GM18909 (cell line): ENCODE results near the gene FMO4.
"Not testable (repeated sequence)": the region's sequence is repeated elsewhere in the genome, so short reads cannot be mapped to it uniquely, and the experiment has no call there.

ENCODE experiments used
- ATAC-seq: cut with Tn5 transposase; IDR thresholded peaks from one replicate; pipeline ENCODE4 v1.9.1; 2021; ENCODE audit warnings: mild to moderate bottlenecking; ENCODE audit not compliant: unreplicated experiment, poor library complexity

The FMO4 gene

DNA sequence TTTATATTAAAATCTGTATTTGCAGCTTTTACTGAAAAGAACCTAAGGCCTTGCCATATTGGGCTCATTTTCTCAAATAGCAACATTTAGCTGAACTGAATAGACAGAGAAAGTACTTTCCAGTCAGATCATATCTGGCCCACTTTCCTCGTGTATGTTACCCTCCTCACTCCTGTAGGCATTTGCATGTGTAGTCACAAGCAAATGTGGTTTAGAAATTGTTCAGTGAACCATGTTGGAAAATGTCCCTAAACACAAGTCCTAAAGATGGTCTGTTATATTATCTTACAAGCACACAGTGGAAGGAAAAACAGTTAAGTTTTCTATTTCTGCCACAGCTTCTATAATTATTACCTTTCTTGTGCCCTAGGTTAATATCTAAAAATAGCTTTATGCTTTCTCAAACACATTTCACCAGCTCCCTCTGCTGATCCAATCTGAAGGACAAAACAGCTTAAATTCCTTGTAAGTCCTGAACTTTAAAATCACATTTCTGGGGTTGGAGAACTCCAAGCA lies 606 bp upstream of the FMO4 start:
- ATAC-seq = peak; percentile 76

DNA sequence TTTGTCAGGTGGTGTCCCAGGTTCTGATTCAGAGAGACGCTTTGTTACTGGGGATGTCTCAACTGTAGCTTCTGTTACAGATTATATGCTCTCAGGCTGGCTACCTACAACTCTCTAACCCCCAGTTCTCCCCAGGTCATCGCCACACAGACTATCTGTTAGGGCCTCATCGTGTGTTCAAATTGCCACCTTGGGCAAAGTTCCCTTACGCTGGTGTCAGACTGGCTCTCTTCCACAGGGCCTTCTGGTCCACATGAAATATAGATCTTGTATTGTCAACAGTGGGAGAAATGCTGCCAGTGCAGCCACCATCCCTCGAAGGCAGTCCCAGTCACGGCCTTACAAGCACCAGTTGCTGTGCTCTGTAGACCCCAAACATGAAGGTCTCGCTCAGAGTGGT lies 15.3 kb downstream of the FMO4 start:
- no peak for ATAC-seq

DNA sequence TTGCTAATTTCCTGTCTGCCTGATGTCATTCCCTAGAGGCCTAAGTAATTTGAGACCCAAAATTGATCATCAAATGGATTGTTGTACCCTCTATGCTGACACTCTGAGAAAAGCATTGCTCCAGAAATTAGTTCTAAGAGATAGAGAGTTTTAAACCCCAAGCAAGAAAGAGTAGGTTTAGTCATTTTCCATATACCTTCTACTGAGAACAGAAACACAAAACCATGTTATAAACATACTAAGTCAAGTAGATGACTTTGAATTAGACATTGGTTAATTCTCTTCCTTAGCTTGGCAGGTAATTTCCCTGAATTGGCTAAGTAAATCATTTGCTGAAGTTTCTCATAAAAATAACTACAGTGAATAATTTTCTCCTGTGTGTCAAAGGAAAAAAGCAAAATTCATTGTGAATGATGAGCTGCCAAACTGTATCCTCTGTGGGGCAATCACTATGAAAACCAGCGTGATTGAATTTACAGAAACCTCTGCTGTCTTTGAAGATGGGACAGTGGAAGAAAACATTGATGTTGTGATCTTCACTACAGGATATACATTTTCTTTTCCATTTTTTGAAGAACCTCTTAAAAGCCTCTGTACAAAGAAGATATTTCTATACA lies 20.1 kb downstream of the FMO4 start:
- ATAC-seq = no peak

- ATAC-seq = no peak
Measured at GRCh38 chr1:171335964-171336363, 22.0 kb downstream of the FMO4 start.

DNA sequence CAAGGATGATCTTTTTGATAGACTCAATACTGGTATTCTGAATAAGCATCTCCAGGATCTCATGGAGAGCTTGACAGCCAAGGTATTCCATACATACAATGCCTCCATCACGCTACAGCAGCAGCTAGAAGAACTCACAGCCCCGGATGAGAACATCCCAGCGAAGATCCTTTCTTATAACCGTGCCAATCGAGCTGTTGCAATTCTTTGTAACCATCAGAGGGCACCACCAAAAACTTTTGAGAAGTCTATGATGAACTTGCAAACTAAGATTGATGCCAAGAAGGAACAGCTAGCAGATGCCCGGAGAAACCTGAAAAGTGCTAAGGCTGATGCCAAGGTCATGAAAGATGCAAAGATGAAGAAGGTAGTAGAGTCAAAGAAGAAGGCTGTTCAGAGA lies 25.4 kb downstream of the FMO4 start:
- not testable (repeated sequence) for ATAC-seq

GRCh38 chr1:171343727-171344472 lies 29.9 kb downstream of the FMO4 start:
- no peak for ATAC-seq

- no peak for ATAC-seq
Measured at GRCh38 chr1:171344473-171344820, 30.5 kb downstream of the FMO4 start.

DNA sequence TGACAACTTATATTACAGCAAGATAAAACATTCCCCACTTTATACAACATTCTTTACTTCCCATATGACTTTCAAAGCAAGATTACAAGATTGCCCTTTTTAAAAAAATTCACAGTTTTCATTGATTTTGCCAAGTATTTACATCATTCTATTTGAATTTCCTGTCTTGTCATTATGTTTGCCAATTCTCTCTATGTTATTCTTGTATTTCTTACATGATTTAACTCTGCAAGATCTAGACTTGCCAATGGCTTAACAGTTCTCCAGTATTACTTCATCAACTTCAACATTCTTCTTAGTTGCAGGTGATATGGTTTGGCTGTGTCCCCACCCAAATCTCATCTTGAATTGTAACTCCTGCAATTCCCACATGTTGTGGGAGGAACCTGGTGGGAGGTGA lies 31.6 kb downstream of the FMO4 start:
- no peak for ATAC-seq

DNA sequence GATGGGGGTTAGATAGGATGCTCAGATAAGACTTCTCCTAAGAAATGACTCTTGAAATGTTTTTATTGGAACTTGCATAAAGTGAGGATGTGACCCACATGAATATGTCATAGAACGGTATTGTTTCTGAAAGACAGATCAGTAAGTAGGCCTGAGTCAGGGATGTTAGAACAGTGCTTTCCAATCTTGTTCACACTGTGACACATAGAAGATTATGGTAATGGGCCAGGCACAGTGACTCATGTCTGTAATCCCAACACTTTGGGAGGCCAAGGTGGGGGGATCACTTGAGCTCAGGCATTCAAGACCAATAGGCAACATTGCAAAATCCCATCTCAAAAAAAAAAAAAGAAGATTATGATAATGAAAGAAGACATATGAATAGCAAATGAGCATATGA lies 32.9 kb downstream of the FMO4 start:
- ATAC-seq = no peak

DNA sequence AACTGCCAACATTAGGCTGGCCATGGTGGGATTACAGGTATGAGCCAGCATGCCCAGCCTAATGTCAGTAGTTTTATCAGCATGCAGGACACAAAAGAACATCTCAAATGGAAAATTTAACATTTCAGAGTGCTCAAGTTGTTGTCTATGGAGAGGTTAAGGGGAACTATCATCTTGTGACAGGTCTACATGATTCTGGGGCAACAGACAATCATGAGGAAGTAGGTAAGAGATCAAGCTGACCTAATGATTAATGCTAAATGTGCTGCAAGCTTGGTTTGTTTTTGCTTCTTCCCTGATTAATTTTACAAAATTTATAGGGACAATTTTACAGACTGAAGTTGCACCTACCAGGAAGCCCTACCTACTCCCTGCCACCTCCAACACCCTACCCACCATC lies 36.6 kb downstream of the FMO4 start:
- no peak for ATAC-seq

DNA sequence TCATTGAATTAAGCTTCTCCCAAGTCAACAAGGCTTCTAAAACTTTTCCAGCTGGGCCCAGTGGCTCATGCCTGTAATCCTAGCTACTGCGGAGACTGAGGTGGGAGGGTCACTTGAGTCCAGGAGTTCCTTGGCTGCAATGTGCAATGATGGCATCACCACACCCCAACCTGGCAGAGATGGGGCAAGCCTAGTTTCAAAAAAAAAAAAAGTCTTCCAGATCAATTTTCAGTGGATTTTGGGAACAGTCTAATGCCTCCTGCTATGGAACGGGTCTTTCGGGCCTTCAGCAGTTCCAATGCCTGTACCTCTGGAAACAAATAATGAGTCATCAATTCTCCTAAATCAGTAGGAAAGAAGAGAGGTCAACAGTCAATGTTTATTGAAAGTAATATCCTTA lies 38.0 kb downstream of the FMO4 start:
- ATAC-seq = no peak

- no peak for ATAC-seq
Measured at GRCh38 chr1:171352554-171352953, 38.6 kb downstream of the FMO4 start.

- ATAC-seq = no peak
Measured at GRCh38 chr1:171355727-171356126, 41.7 kb downstream of the FMO4 start.

GRCh38 chr1:171357179-171357578 lies 43.2 kb downstream of the FMO4 start:
- no peak for ATAC-seq

- not testable (repeated sequence) for ATAC-seq
Measured at GRCh38 chr1:171359355-171359648, 45.3 kb downstream of the FMO4 start.

DNA sequence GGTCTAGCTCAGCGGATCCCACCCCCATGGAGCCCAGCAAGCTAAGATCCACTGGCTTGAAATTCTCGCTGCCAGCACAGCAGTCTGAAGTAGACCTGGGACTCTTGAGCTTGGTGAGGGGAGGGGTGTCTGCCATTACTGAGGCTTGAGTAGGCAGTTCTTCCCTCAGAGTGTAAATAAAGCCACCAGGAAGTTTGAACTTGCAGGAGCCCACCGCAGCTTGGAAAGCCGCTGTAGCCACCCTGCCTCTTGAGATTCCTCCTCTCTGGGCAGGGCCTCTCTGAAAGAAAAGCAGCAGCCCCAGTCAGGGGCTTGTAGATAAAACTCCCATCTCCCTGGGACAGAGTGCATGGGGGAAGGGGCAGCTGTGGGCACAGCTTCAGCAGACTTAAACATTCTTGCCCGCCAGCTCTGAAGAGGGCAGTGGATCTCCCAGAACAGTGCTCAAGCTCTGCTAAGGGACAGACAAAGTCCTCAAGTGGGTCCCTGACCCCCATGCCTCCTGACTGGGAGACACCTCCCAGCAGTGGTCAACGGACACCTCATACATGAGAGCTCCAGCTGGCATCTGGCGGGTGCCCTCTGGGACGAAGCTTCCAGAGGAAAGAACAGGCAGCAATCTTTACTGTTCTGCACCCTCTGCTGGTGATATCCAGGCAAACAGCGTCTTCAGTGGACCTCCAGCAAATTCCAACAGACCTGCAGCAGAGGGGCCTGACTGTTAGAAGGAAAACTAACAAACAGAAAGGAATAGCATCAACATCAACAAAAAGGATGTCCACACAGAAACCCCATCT lies 45.9 kb downstream of the FMO4 start:
- not testable (repeated sequence) for ATAC-seq

GRCh38 chr1:171366085-171366484 lies 52.1 kb downstream of the FMO4 start:
- no peak for ATAC-seq

GRCh38 chr1:171366816-171367215 lies 52.8 kb downstream of the FMO4 start:
- ATAC-seq = no peak

DNA sequence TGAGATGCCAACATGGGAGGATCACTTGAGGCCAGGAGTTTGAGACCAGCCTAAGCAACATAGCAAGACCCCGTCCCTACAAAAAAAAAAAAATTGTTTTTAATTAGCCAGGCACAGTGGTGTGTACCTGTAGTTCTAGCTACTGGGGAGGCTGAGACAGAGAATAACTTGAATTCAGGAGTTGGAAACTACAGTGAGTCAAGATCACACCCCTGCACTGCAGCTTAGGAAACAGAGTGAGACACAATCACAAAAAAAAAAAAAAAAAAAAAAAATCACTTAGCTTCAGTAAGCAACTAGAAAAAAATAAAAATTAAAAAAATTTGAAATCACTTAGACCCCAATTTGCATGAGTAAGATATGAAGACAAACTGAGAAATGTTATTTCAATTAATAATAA lies 53.5 kb downstream of the FMO4 start:
- ATAC-seq = no peak

DNA sequence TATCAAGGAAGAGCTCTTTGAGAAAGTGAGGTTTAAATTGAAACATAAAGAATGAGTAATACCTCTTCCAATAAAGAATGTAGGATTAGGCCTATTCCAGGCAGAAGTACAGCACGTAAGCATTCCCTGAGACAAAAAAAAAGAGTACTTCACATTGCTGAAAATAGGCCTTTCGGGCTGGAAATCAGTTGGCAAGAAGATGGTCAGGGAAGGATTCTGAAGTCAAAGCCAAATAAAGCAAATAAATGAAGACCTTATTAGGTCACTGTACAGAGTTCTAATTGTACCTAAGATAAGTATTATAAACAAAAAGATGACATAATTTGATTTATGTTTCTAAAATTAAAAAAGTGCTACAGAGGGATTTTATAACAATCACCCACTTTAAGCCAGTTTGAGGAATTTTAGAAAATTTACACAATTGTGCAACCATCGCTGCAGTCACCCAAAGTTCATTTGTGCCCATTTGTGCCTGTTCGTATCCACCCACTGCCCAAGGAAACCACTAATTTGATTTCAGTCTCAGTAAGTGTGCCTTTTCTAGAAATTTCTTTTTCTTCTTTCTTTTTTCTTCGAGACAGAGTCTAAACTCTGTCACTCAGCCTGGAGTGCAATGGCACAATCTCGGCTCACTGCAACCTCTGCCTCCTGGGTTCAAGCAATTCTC lies 58.6 kb downstream of the FMO4 start:
- no peak for ATAC-seq
